A549 (cell line): Measurements from ENCODE around the gene PCBP3. TPM values are rescaled to one million over a fixed set of nuclear protein-coding genes. Genes with fewer than 3 reads are reported as not detected.
A peak's percentile ranks its signal among the peaks of the same experiment; 100 is the strongest.

Experiments
- ATAC-seq, 2 experiments: fragments of 200-7000 bp in 1 of 2; fragments of >200 bp in 1 of 2; cut with Nextera tagmentation in 1 of 2; cut with Tn5 transposase in 1 of 2; 3 replicates each; pipeline versions ENCODE4 v1.8.0 to v1.9.1; 2018 to 2020; ENCODE audit warnings: mild to moderate bottlenecking in 1 of 2, moderate library complexity in 1 of 2
- CTCF ChIA-PET: fragments of 300-600 bp; sonication (Branson Sonifier 250); formaldehyde crosslinking; extraction: SDS; loops from one replicate; lab custom pipeline; 2021; ENCODE audit warnings: antibody characterized with exemption, inconsistent platforms; lab: Yijun Ruan, JAX
- POLR2A ChIA-PET: fragments of 350-600 bp; formaldehyde crosslinking; extraction: SDS; loops from one replicate; lab custom pipeline; 2021; ENCODE audit warnings: antibody characterized with exemption, inconsistent platforms; lab: Yijun Ruan, JAX
- DNase-seq, 2 experiments: peaks; one replicate each; pipeline versions ENCODE4 v3.0.0 to v3.0.0-alpha.2; 2011 to 2016; ENCODE audit warnings: low read depth in 1 of 2, low spot score in 1 of 2
- FAIRE-seq: peaks from 2 replicates; lab custom pipeline; 2011; peaks lifted over from hg19 to GRCh38; lab: Jason Lieb, UNC
- H3K27ac ChIP-seq, 2 experiments: fragments of >200 bp; sonication (Bioruptor Twin); formaldehyde crosslinking; 3 replicates each; pipeline ENCODE4 v1.5.1; 2016 to 2017
- H3K4me1 ChIP-seq: fragments of >200 bp; sonication (Bioruptor Twin); formaldehyde crosslinking; 3 replicates; pipeline ENCODE4 v1.6.1; 2016
- H3K4me2 ChIP-seq: fragments of >200 bp; sonication (Bioruptor Twin); formaldehyde crosslinking; 3 replicates; pipeline ENCODE4 v1.6.1; 2016
- H3K4me3 ChIP-seq: fragments of >200 bp; sonication (Bioruptor Twin); formaldehyde crosslinking; 3 replicates; pipeline ENCODE4 v1.5.1; 2016
- H3K9me3 ChIP-seq: fragments of >200 bp; sonication (Bioruptor Twin); formaldehyde crosslinking; 3 replicates; pipeline ENCODE4 v1.6.1; 2016
- CBX8 ChIP-seq: fragments of 200-600 bp; sonication (generic); IDR thresholded peaks from 2 replicates; pipeline ENCODE4 v1.6.1; 2016
- CEBPB ChIP-seq, 2 experiments: fragments of >200 bp in 1 of 2; sonication (Bioruptor Twin) in 1 of 2; formaldehyde crosslinking in 1 of 2; IDR thresholded peaks; 2 replicates each; pipeline ENCODE4 v1.6.1; 2012 to 2016
- EP300 ChIP-seq, 2 experiments: fragments of >200 bp; sonication (Bioruptor Twin); formaldehyde crosslinking; IDR thresholded peaks; 2 replicates in 1 of 2; 3 replicates in 1 of 2; pipeline ENCODE4 v1.6.1; 2016 to 2017
- ESRRA ChIP-seq: fragments of 150-350 bp; IDR thresholded peaks from 2 replicates; pipeline ENCODE4 v1.6.1; 2014; ENCODE audit warnings: mild to moderate bottlenecking, low read length, borderline replicate concordance
- GATA3 ChIP-seq: IDR thresholded peaks from 2 replicates; pipeline ENCODE4 v1.6.1; 2012; ENCODE audit warnings: borderline replicate concordance
- HDAC2 ChIP-seq: fragments of 200-600 bp; sonication (generic); IDR thresholded peaks from 2 replicates; pipeline ENCODE4 v1.6.1; 2016
- HOXB13 ChIP-seq: fragments of 250-450 bp; sonication (Bioruptor Pico); IDR thresholded peaks from 2 replicates; pipeline ENCODE4 v1.5.0; 2020; ENCODE audit warnings: low read depth, mild to moderate bottlenecking, moderate library complexity
- HOXB5 ChIP-seq: fragments of 250-450 bp; sonication (Bioruptor Pico); IDR thresholded peaks from 2 replicates; pipeline ENCODE4 v1.5.0; 2020; ENCODE audit warnings: mild to moderate bottlenecking, moderate library complexity
- KDM1A ChIP-seq: fragments of 200-600 bp; sonication (generic); IDR thresholded peaks from 2 replicates; pipeline ENCODE4 v1.6.1; 2016; ENCODE audit warnings: low read depth, mild to moderate bottlenecking
- NFE2L2 ChIP-seq: fragments of 150-350 bp; conservative IDR thresholded peaks from 2 replicates; pipeline ENCODE4 v1.6.1; 2014; ENCODE audit warnings: low read length
- NPAS2 ChIP-seq: fragments of 250-450 bp; sonication (Bioruptor Pico); IDR thresholded peaks from 2 replicates; pipeline ENCODE4 v1.8.0; 2022; ENCODE audit warnings: mild to moderate bottlenecking, moderate library complexity, borderline replicate concordance
- POLR2A ChIP-seq: IDR thresholded peaks from 2 replicates; pipeline ENCODE4 v1.6.1; 2012; ENCODE audit warnings: mild to moderate bottlenecking, low read length
- POLR2AphosphoS2 ChIP-seq: conservative IDR thresholded peaks from 2 replicates; pipeline ENCODE4 v1.6.1; 2012; ENCODE audit warnings: low read length, improper control_type of control experiment, inconsistent platforms
- RAD21 ChIP-seq, 2 experiments: fragments of >200 bp in 1 of 2; sonication (Bioruptor Twin) in 1 of 2; formaldehyde crosslinking in 1 of 2; IDR thresholded peaks in 1 of 2; conservative IDR thresholded peaks in 1 of 2; 2 replicates in 1 of 2; 3 replicates in 1 of 2; pipeline ENCODE4 v1.6.1; 2012 to 2018; ENCODE audit warnings: inconsistent platforms in 1 of 2
- RARB ChIP-seq: fragments of 250-450 bp; sonication (Bioruptor Pico); IDR thresholded peaks from 2 replicates; pipeline ENCODE4 v1.8.0; 2021; ENCODE audit warnings: mild to moderate bottlenecking, moderate library complexity
- RFX5 ChIP-seq: fragments of 450-650 bp; IDR thresholded peaks from 2 replicates; pipeline ENCODE4 v1.7.1; 2014; ENCODE audit warnings: antibody characterized with exemption, mild to moderate bottlenecking, moderate library complexity
- RNF2 ChIP-seq: fragments of 200-600 bp; sonication (generic); IDR thresholded peaks from 2 replicates; pipeline ENCODE4 v1.6.1; 2016; ENCODE audit warnings: low read depth, mild to moderate bottlenecking, antibody characterized with exemption, moderate library complexity, borderline replicate concordance
- SREBF2 ChIP-seq: fragments of 450-650 bp; IDR thresholded peaks from 2 replicates; pipeline ENCODE4 v1.6.1; 2014; ENCODE audit warnings: mild to moderate bottlenecking, moderate library complexity
- ZC3H11A ChIP-seq: fragments of 450-650 bp; IDR thresholded peaks from 2 replicates; pipeline ENCODE4 v1.6.1; 2014; ENCODE audit warnings: antibody characterized with exemption, mild to moderate bottlenecking
- ZFP36 ChIP-seq: fragments of 450-650 bp; IDR thresholded peaks from 2 replicates; pipeline ENCODE4 v1.6.1; 2014; ENCODE audit warnings: borderline replicate concordance; ENCODE audit not compliant: partially characterized antibody
- WGBS: methylation state at CpG from one replicate; pipeline ENCODE4 v1.1.6; 2017; ENCODE audit errors: missing lambda C conversion rate; 5-methylcytosine and 5-hydroxymethylcytosine counted together
- polyA minus RNA-seq: library from RNA; depleted of rRNA, polyadenylated mRNA; stranded (reverse); fragments of >200 nt; gene quantifications from 2 replicates; pipeline ENCODE4 v1.2.3, GENCODE V29; 2011; rRNA and poly(A)+ RNA removed
- polyA plus RNA-seq, 4 experiments: library from polyadenylated mRNA; depleted of rRNA in 3 of 4; stranded (reverse); fragments of >200 nt; fragmentation: RNase III in 1 of 4; extraction: RNeasy Plus Mini Kit Qiagen cat#74134 plus additional on column Dnase treatment in 1 of 4; gene quantifications; 2 replicates in 3 of 4; 3 replicates in 1 of 4; pipeline ENCODE4 v1.2.3, GENCODE V29; 2011 to 2017
- TF ChIP-seq, protein P1 (sequence below): fragments of 250-450 bp; sonication (Bioruptor Pico); IDR thresholded peaks from 2 replicates; pipeline ENCODE4 v1.5.0; 2021; ENCODE audit warnings: mild to moderate bottlenecking, moderate library complexity, borderline replicate concordance
- TF ChIP-seq, protein P2 (sequence below): IDR thresholded peaks from 2 replicates; pipeline ENCODE4 v1.6.1; 2012; ENCODE audit warnings: low read depth, borderline replicate concordance
- TF ChIP-seq, protein P3 (sequence below): IDR thresholded peaks from 2 replicates; pipeline ENCODE4 v1.6.1; 2012
- TF ChIP-seq, protein P4 (sequence below): fragments of 450-650 bp; IDR thresholded peaks from 2 replicates; pipeline ENCODE4 v1.6.1; 2014; ENCODE audit warnings: antibody characterized with exemption
- TF ChIP-seq, protein P5 (sequence below): fragments of >200 bp; sonication (Bioruptor Twin); formaldehyde crosslinking; IDR thresholded peaks from 3 replicates; pipeline ENCODE4 v1.6.1; 2016

Gene PCBP3
- polyA plus RNA-seq (2011; rRNA removed): 0.30 and 0.46 TPM in 2 replicates
- 0.19 TPM in 2 replicates for polyA plus RNA-seq (2012; cell fraction: cytosol; rRNA removed)
- 0.43 and 0.44 TPM in 2 replicates for polyA plus RNA-seq (2012; cell fraction: nucleus; rRNA removed)
- polyA plus RNA-seq (2017; fragmentation: RNase III; extraction: RNeasy Plus Mini Kit Qiagen cat#74134 plus additional on column Dnase treatment): 0.33 to 0.59 TPM (median 0.34 TPM) in 3 replicates
- 0.87 and 1.1 TPM in 2 replicates for polyA minus RNA-seq

DNA sequence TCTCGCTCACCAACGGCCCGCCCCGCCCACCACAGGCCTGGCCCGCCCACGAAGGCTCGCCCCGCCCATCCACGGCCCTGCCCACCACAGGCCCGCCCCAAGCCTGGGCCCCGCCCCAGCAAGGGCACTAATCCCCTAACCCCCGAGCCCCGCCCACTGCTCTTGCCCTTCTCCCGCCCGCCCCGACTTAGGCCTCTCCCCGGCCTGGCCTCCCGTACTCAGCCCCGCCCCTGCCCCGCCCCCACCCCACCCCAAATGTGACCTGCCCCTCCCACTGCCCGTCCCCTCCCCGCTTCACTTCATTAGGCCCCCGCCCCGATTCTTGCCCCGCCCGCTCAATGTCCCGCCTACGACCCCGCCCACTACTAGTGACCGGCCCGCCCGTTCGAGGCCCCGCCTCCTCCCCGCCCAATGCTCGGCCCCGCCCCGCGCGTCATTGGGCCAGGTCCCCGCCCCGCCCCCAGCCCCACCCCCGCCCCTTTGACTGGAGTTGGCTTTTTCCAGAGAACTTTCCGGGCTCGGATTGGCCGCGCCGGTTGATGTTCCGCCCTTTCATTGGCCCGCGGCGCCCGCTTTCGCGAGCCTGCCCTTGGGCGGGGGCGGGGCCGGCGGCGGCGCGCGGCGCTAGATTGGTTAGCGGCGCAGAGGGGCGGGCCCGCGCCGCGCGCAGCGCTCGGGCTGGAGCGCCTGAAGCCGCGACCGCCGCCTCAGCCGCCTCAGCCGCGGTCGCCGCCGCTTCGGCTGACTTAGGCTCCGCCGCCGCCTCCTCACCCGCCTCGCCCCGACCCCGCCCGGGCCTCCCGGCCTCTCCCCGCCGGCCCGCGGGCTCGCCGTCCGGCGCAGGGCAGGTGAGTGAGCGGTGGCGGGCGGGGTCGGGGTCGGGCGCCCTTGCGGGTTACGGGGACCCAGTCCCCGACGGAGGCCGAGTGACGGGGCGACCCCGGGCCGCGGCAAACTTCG, at the start of gene PCBP3:
PCBP3 (plus strand) TSS at position 705 of the 960 bp plus-strand sequence. CDS start 206,361 bp downstream, outside the sequence.
- FAIRE-seq: no peak
- Histone ChIP-seq H3K4me2 (peak within 1 kb of the TSS; percentile 81), H3K9me3 (no peaks in the 10 kb centered on the region)
- ATAC-seq: peak; percentile 79 to 91
- no CpG with 5 or more reads among the region's 120 CpGs for WGBS
- CTCF ChIA-PET: no interaction called here
- peak; percentile 65 to 93 for DNase-seq
- no peak for TF ChIP-seq RARB (CRISPR knock-in tag)
- peak; percentile 33 for TF ChIP-seq POLR2A
- TF ChIP-seq, all 56 proteins: peak for 1
- no peaks in the 10 kb centered on the region for H3K4me1 ChIP-seq
- H3K27ac ChIP-seq: peak within 1 kb of the TSS; percentile 7 to 83; a peak in 4 of 6 replicates
- POLR2A ChIA-PET: no interaction called here
- H3K4me3 ChIP-seq: peak within 1 kb of the TSS; percentile 55

DNA sequence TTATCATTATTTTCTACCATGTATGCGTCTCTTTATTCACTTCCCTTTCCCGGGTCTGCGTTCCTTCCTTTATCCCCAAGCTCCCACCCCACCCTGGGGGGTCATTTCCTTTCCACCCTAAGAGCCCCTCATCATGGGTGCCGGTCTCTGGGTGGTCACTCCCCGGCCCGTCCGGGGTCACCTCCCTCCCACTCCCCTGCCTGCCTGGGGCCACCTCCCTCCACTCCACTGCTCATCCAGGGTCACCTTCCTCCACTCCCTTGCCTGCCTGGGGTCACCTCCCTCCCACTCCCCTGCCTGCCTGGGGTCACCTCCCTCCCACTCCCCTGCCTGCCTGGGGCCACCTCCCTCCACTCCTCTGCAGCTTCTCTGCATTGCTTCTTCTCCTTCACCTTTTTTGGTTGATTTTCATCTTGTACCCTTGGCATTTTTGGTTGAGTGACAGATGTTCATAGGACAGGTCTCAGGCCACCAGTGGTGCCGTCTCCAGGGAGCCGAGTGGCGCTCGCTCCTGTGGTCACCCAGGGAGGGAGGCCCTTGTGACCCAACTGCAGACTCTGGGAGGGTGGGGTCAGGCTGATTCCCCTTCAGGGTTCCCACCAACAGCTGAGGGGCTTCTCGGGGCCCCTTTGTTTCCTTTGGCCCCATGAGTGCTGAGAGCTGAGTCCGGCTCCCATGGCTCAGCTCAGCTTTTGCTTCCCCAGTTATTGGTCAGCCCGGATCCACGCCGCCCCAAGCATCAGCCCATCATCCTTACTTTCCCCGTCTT, 48.6 kb upstream of the PCBP3 start:
- CTCF ChIA-PET: interaction anchor here (0.7 to 4.8 kb wide), 5 partner anchors 10 to 455 kb away, joined by 3 to 49 read pairs (median 4); no protein-coding TSS in a partner anchor
- no peak for FAIRE-seq
- POLR2A ChIA-PET: interaction anchor here (1.2 kb wide), 1 partner anchor 39 kb away, joined by 4 read pairs; no protein-coding TSS in a partner anchor

DNA sequence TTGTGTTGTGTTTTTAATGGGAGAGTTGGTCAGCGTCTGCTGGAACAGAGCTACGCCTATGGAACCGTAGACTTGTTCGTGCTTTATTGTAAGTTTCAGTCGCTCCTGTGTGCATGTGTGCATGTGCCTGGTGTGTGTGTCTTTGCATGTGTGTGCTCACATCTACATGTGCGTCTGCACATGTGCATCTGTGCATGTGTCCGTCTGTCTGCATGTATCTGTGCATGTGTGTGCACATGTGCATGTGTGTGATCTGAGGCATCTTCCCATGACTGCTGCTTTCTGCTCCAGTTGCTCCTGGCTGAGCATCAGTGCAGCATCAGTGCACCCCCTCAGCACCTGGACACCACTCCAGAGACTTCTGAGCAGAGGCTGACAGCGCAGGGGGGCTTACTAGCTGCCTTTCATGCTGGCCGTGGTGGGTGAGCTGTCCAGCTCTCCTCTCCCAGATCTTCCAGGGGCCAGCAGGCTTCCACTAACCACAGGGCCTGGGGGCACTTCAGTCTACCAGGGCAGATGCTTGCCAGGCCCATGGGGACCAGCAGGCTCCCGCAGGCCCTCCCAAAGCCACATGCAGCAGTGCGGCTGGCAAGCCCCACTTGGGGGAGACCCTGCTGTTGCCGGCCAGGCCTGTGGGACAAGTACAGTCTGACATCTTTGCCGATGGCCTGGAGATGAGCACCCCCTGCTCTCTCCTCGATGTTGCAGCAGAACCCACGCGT, 47.8 kb upstream of the PCBP3 start:
- ChIA-PET POLR2A (interaction anchor here (1.2 kb wide), 1 partner anchor 39 kb away, joined by 4 read pairs; no protein-coding TSS in a partner anchor), CTCF (interaction anchor here (0.6 to 4.8 kb wide), 21 partner anchors 8 to 475 kb away, joined by 3 to 49 read pairs (median 3); no protein-coding TSS in a partner anchor)
- Histone ChIP-seq H3K4me2 (no peak overlapping the region), H3K27ac (no peak overlapping the region), H3K4me1 (no peaks in the 10 kb centered on the region), H3K4me3 (no peak overlapping the region), H3K9me3 (peaks cover 7% of the 10 kb centered on the region; the same call in 1 of the 3 replicates)
- 71% methylated on average over 11 of the region's 16 CpGs for WGBS
- DNase-seq (no peak), ATAC-seq (no peak), FAIRE-seq (no peak)
- TF ChIP-seq HOXB5 (no peak), CEBPB (IDR thresholded peaks at IDR 0.05) (no peak), POLR2AphosphoS2 (no peak), RNF2 (no peak), HOXB13 (CRISPR knock-in tag) (no peak), EP300 (IDR thresholded peaks at IDR 0.05) (no peak)
- TF ChIP-seq, protein P1, sequence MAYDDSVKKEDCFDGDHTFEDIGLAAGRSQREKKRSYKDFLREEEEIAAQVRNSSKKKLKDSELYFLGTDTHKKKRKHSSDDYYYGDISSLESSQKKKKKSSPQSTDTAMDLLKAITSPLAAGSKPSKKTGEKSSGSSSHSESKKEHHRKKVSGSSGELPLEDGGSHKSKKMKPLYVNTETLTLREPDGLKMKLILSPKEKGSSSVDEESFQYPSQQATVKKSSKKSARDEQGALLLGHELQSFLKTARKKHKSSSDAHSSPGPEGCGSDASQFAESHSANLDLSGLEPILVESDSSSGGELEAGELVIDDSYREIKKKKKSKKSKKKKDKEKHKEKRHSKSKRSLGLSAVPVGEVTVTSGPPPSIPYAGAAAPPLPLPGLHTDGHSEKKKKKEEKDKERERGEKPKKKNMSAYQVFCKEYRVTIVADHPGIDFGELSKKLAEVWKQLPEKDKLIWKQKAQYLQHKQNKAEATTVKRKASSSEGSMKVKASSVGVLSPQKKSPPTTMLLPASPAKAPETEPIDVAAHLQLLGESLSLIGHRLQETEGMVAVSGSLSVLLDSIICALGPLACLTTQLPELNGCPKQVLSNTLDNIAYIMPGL (CRISPR knock-in tag): no peak
- TF ChIP-seq, protein P2, sequence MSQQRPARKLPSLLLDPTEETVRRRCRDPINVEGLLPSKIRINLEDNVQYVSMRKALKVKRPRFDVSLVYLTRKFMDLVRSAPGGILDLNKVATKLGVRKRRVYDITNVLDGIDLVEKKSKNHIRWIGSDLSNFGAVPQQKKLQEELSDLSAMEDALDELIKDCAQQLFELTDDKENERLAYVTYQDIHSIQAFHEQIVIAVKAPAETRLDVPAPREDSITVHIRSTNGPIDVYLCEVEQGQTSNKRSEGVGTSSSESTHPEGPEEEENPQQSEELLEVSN: no peak

More for the DNA sequence above, 48.6 kb upstream of the PCBP3 start:
- DNase-seq (no peak), ATAC-seq (no peak)
- H3K27ac ChIP-seq: no peak overlapping the region
- WGBS: 63% methylated on average over 17 of the region's 17 CpGs
- no peak overlapping the region for H3K4me2 ChIP-seq
- no peaks in the 10 kb centered on the region for H3K9me3 ChIP-seq
- H3K4me3 ChIP-seq: no peak overlapping the region
- H3K4me1 ChIP-seq: no peaks in the 10 kb centered on the region
- TF ChIP-seq RARB (CRISPR knock-in tag) (no peak), ESRRA (no peak), HDAC2 (no peak), RAD21 (conservative IDR thresholded peaks at IDR 0.05 in 1 of 2, IDR thresholded peaks at IDR 0.05 in 1 of 2) (no peak), RFX5 (no peak), CBX8 (no peak), POLR2AphosphoS2 (no peak), ZC3H11A (no peak), NPAS2 (CRISPR knock-in tag) (no peak), EP300 (IDR thresholded peaks at IDR 0.05) (no peak), NFE2L2 (no peak), SREBF2 (no peak), KDM1A (no peak), GATA3 (no peak), ZFP36 (no peak)
- TF ChIP-seq, protein P3, sequence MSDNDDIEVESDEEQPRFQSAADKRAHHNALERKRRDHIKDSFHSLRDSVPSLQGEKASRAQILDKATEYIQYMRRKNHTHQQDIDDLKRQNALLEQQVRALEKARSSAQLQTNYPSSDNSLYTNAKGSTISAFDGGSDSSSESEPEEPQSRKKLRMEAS: no peak
- TF ChIP-seq, protein P4, sequence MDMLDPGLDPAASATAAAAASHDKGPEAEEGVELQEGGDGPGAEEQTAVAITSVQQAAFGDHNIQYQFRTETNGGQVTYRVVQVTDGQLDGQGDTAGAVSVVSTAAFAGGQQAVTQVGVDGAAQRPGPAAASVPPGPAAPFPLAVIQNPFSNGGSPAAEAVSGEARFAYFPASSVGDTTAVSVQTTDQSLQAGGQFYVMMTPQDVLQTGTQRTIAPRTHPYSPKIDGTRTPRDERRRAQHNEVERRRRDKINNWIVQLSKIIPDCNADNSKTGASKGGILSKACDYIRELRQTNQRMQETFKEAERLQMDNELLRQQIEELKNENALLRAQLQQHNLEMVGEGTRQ: no peak
- TF ChIP-seq, protein P5, sequence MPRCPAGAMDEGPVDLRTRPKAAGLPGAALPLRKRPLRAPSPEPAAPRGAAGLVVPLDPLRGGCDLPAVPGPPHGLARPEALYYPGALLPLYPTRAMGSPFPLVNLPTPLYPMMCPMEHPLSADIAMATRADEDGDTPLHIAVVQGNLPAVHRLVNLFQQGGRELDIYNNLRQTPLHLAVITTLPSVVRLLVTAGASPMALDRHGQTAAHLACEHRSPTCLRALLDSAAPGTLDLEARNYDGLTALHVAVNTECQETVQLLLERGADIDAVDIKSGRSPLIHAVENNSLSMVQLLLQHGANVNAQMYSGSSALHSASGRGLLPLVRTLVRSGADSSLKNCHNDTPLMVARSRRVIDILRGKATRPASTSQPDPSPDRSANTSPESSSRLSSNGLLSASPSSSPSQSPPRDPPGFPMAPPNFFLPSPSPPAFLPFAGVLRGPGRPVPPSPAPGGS: no peak
